H7 (cell line): ENCODE data around the gene PTPRH. TPM values are rescaled to one million over a fixed set of nuclear protein-coding genes. Genes with fewer than 3 reads are reported as not detected.

Experiments
- DNase-seq: peaks from one replicate; pipeline ENCODE4 v3.0.0; 2012
- H3K27me3 ChIP-seq: 2 replicates; pipeline ENCODE4 v1.6.0; 2011; ENCODE audit warnings: mild to moderate bottlenecking, low read length; ENCODE audit not compliant: control insufficient read depth, insufficient read depth
- H3K36me3 ChIP-seq: replicated peaks from 2 replicates; pipeline ENCODE4 v1.5.1; 2011; ENCODE audit warnings: low read length; ENCODE audit not compliant: control insufficient read depth, insufficient read depth
- H3K4me3 ChIP-seq: 2 replicates; pipeline ENCODE4 v1.5.1; 2011; ENCODE audit warnings: low read depth, mild to moderate bottlenecking, control low read depth, low read length, moderate library complexity; ENCODE audit not compliant: insufficient read depth
- total RNA-seq: library from RNA; depleted of rRNA; stranded (reverse); fragments of >200 nt; shearing (Covaris generic); gene quantifications from 2 replicates; pipeline ENCODE4 v1.2.3, GENCODE V29; 2014; rRNA removed

Gene PTPRH
- total RNA-seq, 1 experiment from 2014 or later = 2.3 TPM

GRCh38 chr19:55134736-55135135 is 74.6 kb downstream of the PTPRH start:
- Histone ChIP-seq H3K4me3 (no peak overlapping the region), H3K27me3 (no peaks in the 10 kb centered on the region), H3K36me3 (peaks cover 1% of the 10 kb centered on the region)
- no peak for DNase-seq

- peak; percentile 47 for DNase-seq
- Histone ChIP-seq H3K27me3 (no peaks in the 10 kb centered on the region), H3K4me3 (peak overlapping the region; percentile 17; the same call in 1 of the 2 replicates), H3K36me3 (peaks cover 1% of the 10 kb centered on the region)
Observed at GRCh38 chr19:55133639-55134444, 75.5 kb downstream of the PTPRH start.

- Histone ChIP-seq H3K4me3 (no peak overlapping the region), H3K36me3 (no peaks in the 10 kb centered on the region; the same call in 1 of the 2 replicates), H3K27me3 (no peaks in the 10 kb centered on the region)
- peak; percentile 65 for DNase-seq
Observed at GRCh38 chr19:55132453-55133129, 76.7 kb downstream of the PTPRH start.

GRCh38 chr19:55131421-55131820 is 77.9 kb downstream of the PTPRH start:
- Histone ChIP-seq H3K36me3 (no peaks in the 10 kb centered on the region; the same call in 1 of the 2 replicates), H3K27me3 (no peaks in the 10 kb centered on the region), H3K4me3 (no peak overlapping the region)
- DNase-seq = no peak

Other genes starting within 250 kb of the PTPRH start
- 1.0 and 1.3 TPM in 2 replicates for gene NLRP2, start 243.1 kb downstream of the PTPRH start, total RNA-seq
- gene GP6, start 171.2 kb downstream of the PTPRH start, total RNA-seq = not detected in 2 replicates
- gene RDH13, start 146.4 kb downstream of the PTPRH start, total RNA-seq = 21.2 and 24.4 TPM in 2 replicates
- 20.0 and 22.9 TPM in 2 replicates for gene EPS8L1, start 133.6 kb downstream of the PTPRH start, total RNA-seq
- gene PPP1R12C, start 91.9 kb downstream of the PTPRH start, total RNA-seq = 57.5 and 66.4 TPM in 2 replicates
- 33.8 and 44.8 TPM in 2 replicates for gene TNNT1, start 60.3 kb downstream of the PTPRH start, total RNA-seq
- gene TNNI3, start 51.8 kb downstream of the PTPRH start, total RNA-seq = 6.5 and 11.6 TPM in 2 replicates
- 0.15 and 2.2 TPM in 2 replicates for gene DNAAF3, start 42.9 kb downstream of the PTPRH start, total RNA-seq
- gene SYT5, start 29.2 kb downstream of the PTPRH start, total RNA-seq = 0.26 and 0.31 TPM in 2 replicates
- gene TMEM86B, start 19.3 kb upstream of the PTPRH start, total RNA-seq = 1.2 and 1.7 TPM in 2 replicates
- gene PPP6R1, start 49.5 kb upstream of the PTPRH start, total RNA-seq = 51.7 and 53.1 TPM in 2 replicates
- 54.4 and 92.3 TPM in 2 replicates for gene HSPBP1, start 70.6 kb upstream of the PTPRH start, total RNA-seq
- 20.3 and 31.3 TPM in 2 replicates for gene BRSK1, start 74.5 kb upstream of the PTPRH start, total RNA-seq
- gene TMEM150B, start 115.8 kb upstream of the PTPRH start, total RNA-seq = 0.24 TPM in 1 of 2 replicates, not detected in the other
- gene KMT5C, start 130.4 kb upstream of the PTPRH start, total RNA-seq = 36.1 and 58.9 TPM in 2 replicates
- 0.17 and 0.30 TPM in 2 replicates for gene COX6B2, start 145.2 kb upstream of the PTPRH start, total RNA-seq
- not detected in 2 replicates for gene GARIN5B, start 153.8 kb upstream of the PTPRH start, total RNA-seq
- 0.59 and 1.2 TPM in 2 replicates for gene IL11, start 161.0 kb upstream of the PTPRH start, total RNA-seq
- not detected in 2 replicates for gene TMEM190, start 167.3 kb upstream of the PTPRH start, total RNA-seq
- gene TMEM238, start 174.8 kb upstream of the PTPRH start, total RNA-seq = 1.0 TPM in 1 of 2 replicates, not detected in the other
- 458 and 505 TPM in 2 replicates for gene RPL28, start 176.4 kb upstream of the PTPRH start, total RNA-seq
- 369 and 380 TPM in 2 replicates for gene UBE2S, start 198.3 kb upstream of the PTPRH start, total RNA-seq
- 0.04 and 0.07 TPM in 2 replicates for gene SHISA7, start 233.8 kb upstream of the PTPRH start, total RNA-seq